ENCODE data around the gene PARP16. TPM values are rescaled to one million over a fixed set of nuclear protein-coding genes. Genes with fewer than 3 reads are reported as not detected.

Gene PARP16
- total RNA-seq (10 to 100 TPM; 10.9 to 21.5 (median 15.7) TPM), polyA plus RNA-seq (10 to 100 TPM; 28.1 to 45.7 TPM), total RNA-seq (30.8 reads per million, percentile 60 among the genes with 10 or more reads in this experiment)

GRCh38 chr15:65286704-65287519 lies at the start of gene PARP16:
Gene PARP16 (minus strand): TSS chr15:65286883. CDS start chr15:65286426, 457 bp downstream.
- ChIA-PET CTCF (interaction anchor here (0.6 to 2.9 kb wide), 5 partner anchors 9 to 600 kb away, joined by 3 to 9 read pairs (median 7); no protein-coding TSS in a partner anchor), POLR2A (interaction anchor here (0.6 to 3.7 kb wide), 22 partner anchors 8 to 1070 kb away, joined by 3 to 52 read pairs (median 4); partner anchors contain the start of genes CLPX, PDCD7, RAB11A and RNU5A-1)
- peaks cover 15 to 18% of the 10 kb centered on the region in 2 donors for H3K4me1 ChIP-seq (ENCODE audit: control insufficient read depth in 2 of 2, insufficient read depth in 2 of 2, low read length in 2 of 2)
- ATAC-seq (peak; percentile 97), DNase-seq (peak; percentile 85 to 95 (median 87))
- intact Hi-C loops (cut with micrococcal nuclease) = loop anchor here (1.0 to 5.0 kb wide), 10 partner anchors 8 to 1195 kb away; partner anchors contain the start of genes CLPX (in 2 of the 2), RNU5B-1 (in 2 of the 2), CIAO2A (in 1 of the 2) and INTS14 (in 1 of the 2)
- Mint-ChIP-seq H3K27ac (peak within 1 kb of the TSS; percentile 76 to 94 (median 87)), H3K36me3 (peaks cover 0 to 12% (median 9%) of the 10 kb centered on the region in 5 donors), H3K4me1 (peaks cover 30 to 60% (median 41%) of the 10 kb centered on the region in 7 donors), H3K9me3 (peaks cover 0 to 2% (median 0%) of the 10 kb centered on the region in 11 donors), H3K4me3 (peak within 1 kb of the TSS; percentile 70 to 92 (median 90)), H3K27me3 (no peaks in the 10 kb centered on the region)
- peaks cover 0 to 5% (median 0%) of the 10 kb centered on the region in 3 experiments for H3K36me3 ChIP-seq (ENCODE audit: control insufficient read depth in 2 of 3, insufficient read depth in 3 of 3, low read length in 3 of 3)
- H3K9me3 ChIP-seq (ENCODE audit: control insufficient read depth in 2 of 3, low read length in 3 of 3) = no peaks in the 10 kb centered on the region
- peak within 1 kb of the TSS; percentile 87 for H3K27ac ChIP-seq (ENCODE audit: low read depth, low read length)
- peak within 1 kb of the TSS; percentile 68 for H3K4me3 ChIP-seq (ENCODE audit: low read length)
- H3K27me3 ChIP-seq (ENCODE audit: control insufficient read depth in 2 of 2, insufficient read depth in 2 of 2, low read length in 2 of 2) = no peaks in the 10 kb centered on the region

GRCh38 chr15:65335278-65336055 lies 48.8 kb upstream of the PARP16 start:
- Histone ChIP-seq H3K9me3 (ENCODE audit: control insufficient read depth in 2 of 3, low read length in 3 of 3) (no peaks in the 10 kb centered on the region), H3K27me3 (ENCODE audit: control insufficient read depth in 2 of 2, insufficient read depth in 2 of 2, low read length in 2 of 2) (no peaks in the 10 kb centered on the region), H3K27ac (ENCODE audit: low read depth, low read length) (no peak overlapping the region), H3K36me3 (ENCODE audit: control insufficient read depth in 2 of 3, insufficient read depth in 3 of 3, low read length in 3 of 3) (no peaks in the 10 kb centered on the region), H3K4me3 (ENCODE audit: low read length) (no peak overlapping the region), H3K4me1 (ENCODE audit: control insufficient read depth in 2 of 2, insufficient read depth in 2 of 2, low read length in 2 of 2) (no peaks in the 10 kb centered on the region)
- intact Hi-C loops (cut with micrococcal nuclease) = no loop called here
- POLR2A ChIA-PET = no interaction called here
- H3K27ac Mint-ChIP-seq = no peak overlapping the region
- peaks cover 0 to 1% (median 0%) of the 10 kb centered on the region in 11 donors for H3K9me3 Mint-ChIP-seq
- no peak overlapping the region for H3K4me3 Mint-ChIP-seq
- CTCF ChIA-PET = no interaction called here
- H3K4me1 Mint-ChIP-seq = peaks cover 0 to 6% (median 0%) of the 10 kb centered on the region in 7 donors
- ATAC-seq (no peak), DNase-seq (no peak)
- H3K36me3 Mint-ChIP-seq = no peaks in the 10 kb centered on the region
- peaks cover 0 to 14% (median 5%) of the 10 kb centered on the region in 5 donors for H3K27me3 Mint-ChIP-seq

GRCh38 chr15:65334586-65335231 lies 48.0 kb upstream of the PARP16 start:
- Mint-ChIP-seq H3K27ac (no peak overlapping the region), H3K9me3 (peaks cover 0 to 1% (median 0%) of the 10 kb centered on the region in 11 donors), H3K4me1 (peaks cover 0 to 2% (median 0%) of the 10 kb centered on the region in 7 donors), H3K27me3 (peaks cover 0 to 7% (median 2%) of the 10 kb centered on the region in 5 donors), H3K36me3 (no peaks in the 10 kb centered on the region), H3K4me3 (no peak overlapping the region)
- Histone ChIP-seq H3K9me3 (ENCODE audit: control insufficient read depth in 2 of 3, low read length in 3 of 3) (no peaks in the 10 kb centered on the region), H3K4me1 (ENCODE audit: control insufficient read depth in 2 of 2, insufficient read depth in 2 of 2, low read length in 2 of 2) (no peaks in the 10 kb centered on the region), H3K4me3 (ENCODE audit: low read length) (no peak overlapping the region), H3K36me3 (ENCODE audit: control insufficient read depth in 2 of 3, insufficient read depth in 3 of 3, low read length in 3 of 3) (no peaks in the 10 kb centered on the region), H3K27me3 (ENCODE audit: control insufficient read depth in 2 of 2, insufficient read depth in 2 of 2, low read length in 2 of 2) (no peaks in the 10 kb centered on the region), H3K27ac (ENCODE audit: low read depth, low read length) (no peak overlapping the region)
- intact Hi-C loops (cut with micrococcal nuclease) = no loop called here
- CTCF ChIA-PET = interaction anchor here (0.6 to 0.7 kb wide), 2 partner anchors 46 to 50 kb away, joined by 3 to 4 read pairs; no protein-coding TSS in a partner anchor
- POLR2A ChIA-PET = no interaction called here
- ATAC-seq (no peak), DNase-seq (no peak)

GRCh38 chr15:65333856-65334255 lies 47.2 kb upstream of the PARP16 start:
- POLR2A ChIA-PET = no interaction called here
- intact Hi-C loops (cut with micrococcal nuclease) = no loop called here

GRCh38 chr15:65333148-65333820 lies 46.6 kb upstream of the PARP16 start:
- H3K36me3 ChIP-seq (ENCODE audit: control insufficient read depth in 2 of 3, insufficient read depth in 3 of 3, low read length in 3 of 3) = no peaks in the 10 kb centered on the region
- no peaks in the 10 kb centered on the region for H3K9me3 ChIP-seq (ENCODE audit: control insufficient read depth in 2 of 3, low read length in 3 of 3)
- ChIA-PET CTCF (no interaction called here), POLR2A (no interaction called here)
- ATAC-seq (no peak), DNase-seq (no peak)
- no peaks in the 10 kb centered on the region for H3K27me3 ChIP-seq (ENCODE audit: control insufficient read depth in 2 of 2, insufficient read depth in 2 of 2, low read length in 2 of 2)
- Mint-ChIP-seq H3K27ac (no peak overlapping the region), H3K27me3 (peaks cover 0 to 7% (median 0%) of the 10 kb centered on the region in 5 donors), H3K4me1 (no peaks in the 10 kb centered on the region), H3K36me3 (no peaks in the 10 kb centered on the region), H3K9me3 (peaks cover 0 to 1% (median 0%) of the 10 kb centered on the region in 11 donors), H3K4me3 (no peak overlapping the region)
- H3K27ac ChIP-seq (ENCODE audit: low read depth, low read length) = no peak overlapping the region
- H3K4me3 ChIP-seq (ENCODE audit: low read length) = no peak overlapping the region
- H3K4me1 ChIP-seq (ENCODE audit: control insufficient read depth in 2 of 2, insufficient read depth in 2 of 2, low read length in 2 of 2) = no peaks in the 10 kb centered on the region
- intact Hi-C loops (cut with micrococcal nuclease) = no loop called here

More at GRCh38 chr15:65333856-65334255, 47.2 kb upstream of the PARP16 start:
- H3K27ac ChIP-seq (ENCODE audit: low read depth, low read length) = no peak overlapping the region
- no peaks in the 10 kb centered on the region for H3K36me3 ChIP-seq (ENCODE audit: control insufficient read depth in 2 of 3, insufficient read depth in 3 of 3, low read length in 3 of 3)
- Mint-ChIP-seq H3K36me3 (no peaks in the 10 kb centered on the region), H3K9me3 (peaks cover 0 to 1% (median 0%) of the 10 kb centered on the region in 11 donors), H3K27ac (no peak overlapping the region), H3K27me3 (peaks cover 0 to 4% (median 0%) of the 10 kb centered on the region in 5 donors), H3K4me3 (no peak overlapping the region), H3K4me1 (no peaks in the 10 kb centered on the region)
- CTCF ChIA-PET = interaction anchor here (0.6 to 0.7 kb wide), 2 partner anchors 47 to 51 kb away, joined by 3 to 4 read pairs; no protein-coding TSS in a partner anchor
- no peaks in the 10 kb centered on the region for H3K27me3 ChIP-seq (ENCODE audit: control insufficient read depth in 2 of 2, insufficient read depth in 2 of 2, low read length in 2 of 2)
- no peaks in the 10 kb centered on the region for H3K4me1 ChIP-seq (ENCODE audit: control insufficient read depth in 2 of 2, insufficient read depth in 2 of 2, low read length in 2 of 2)
- no peaks in the 10 kb centered on the region for H3K9me3 ChIP-seq (ENCODE audit: control insufficient read depth in 2 of 3, low read length in 3 of 3)
- DNase-seq = no peak
- no peak overlapping the region for H3K4me3 ChIP-seq (ENCODE audit: low read length)
- ATAC-seq = no peak

Data from naive thymus-derived CD4-positive, alpha-beta T cell (primary cell).